ENCODE measurements around the gene LYST.
"Not testable (repeated sequence)": the region's sequence is repeated elsewhere in the genome, so short reads cannot be mapped to it uniquely, and the experiment has no call there.

Gene LYST

DNA sequence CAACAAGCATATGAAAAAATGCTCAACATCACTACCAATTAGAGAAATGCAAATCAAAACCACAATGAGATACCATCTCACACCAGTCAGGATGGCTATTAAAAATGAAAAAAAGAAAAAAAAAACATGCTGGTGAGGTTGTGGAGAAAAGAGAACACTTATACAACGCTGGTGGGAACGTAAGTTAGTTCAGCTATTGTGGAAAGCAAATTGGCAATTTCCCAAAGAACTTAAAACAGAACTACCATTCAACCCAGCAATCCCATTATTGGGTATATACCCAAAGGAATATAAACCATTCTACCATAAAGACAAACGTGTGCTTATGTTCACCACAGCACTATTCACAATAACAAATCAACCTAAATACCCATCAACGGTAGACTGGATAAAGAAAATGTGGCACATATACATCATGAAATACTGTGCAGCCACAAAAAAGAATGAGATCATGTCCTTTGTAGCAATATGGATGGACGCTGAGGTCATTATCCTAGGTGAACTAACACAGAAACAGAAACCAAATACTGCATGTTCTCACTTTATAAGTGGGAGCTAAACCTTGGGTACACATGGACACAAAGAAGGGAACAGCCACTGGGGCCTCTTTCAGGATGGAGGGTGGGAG is 49.5 kb downstream of the LYST start:
- no peak for DNase-seq (ENCODE audit: low spot score)

DNA sequence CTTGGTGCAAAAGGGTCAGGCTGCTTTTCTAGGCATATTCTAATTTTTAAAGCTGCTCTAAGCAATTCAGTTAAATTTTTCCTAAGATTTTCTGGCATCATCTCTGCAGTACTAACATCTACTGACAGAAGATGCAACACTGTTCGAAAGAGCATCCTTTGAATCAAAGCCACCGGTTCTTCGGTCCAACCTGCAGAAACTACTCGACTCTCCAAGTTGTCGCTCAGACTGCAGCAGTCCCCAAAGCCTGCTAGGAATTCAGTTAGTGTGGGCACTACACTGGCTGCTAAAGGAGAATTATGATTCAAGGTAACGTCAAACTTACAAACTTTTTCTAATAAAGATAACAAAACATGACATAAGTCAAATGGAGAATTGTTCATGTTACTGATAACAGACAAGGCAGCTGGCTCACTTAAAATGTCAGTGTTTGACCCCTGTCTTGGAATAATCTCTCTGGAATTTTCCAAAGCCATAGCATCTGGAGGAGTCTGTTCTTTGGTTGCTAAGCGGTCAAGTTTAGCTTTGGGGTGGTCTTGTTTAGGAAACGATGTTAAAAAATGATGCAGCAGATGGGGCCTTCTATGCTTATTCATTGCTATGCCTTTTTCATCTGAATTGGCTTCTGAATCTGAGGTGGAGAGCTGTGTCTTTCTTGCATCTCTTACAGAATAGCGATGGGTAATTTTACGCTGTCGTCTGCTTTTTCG is 56.9 kb downstream of the LYST start:
- no peak for DNase-seq (ENCODE audit: low spot score)

DNA sequence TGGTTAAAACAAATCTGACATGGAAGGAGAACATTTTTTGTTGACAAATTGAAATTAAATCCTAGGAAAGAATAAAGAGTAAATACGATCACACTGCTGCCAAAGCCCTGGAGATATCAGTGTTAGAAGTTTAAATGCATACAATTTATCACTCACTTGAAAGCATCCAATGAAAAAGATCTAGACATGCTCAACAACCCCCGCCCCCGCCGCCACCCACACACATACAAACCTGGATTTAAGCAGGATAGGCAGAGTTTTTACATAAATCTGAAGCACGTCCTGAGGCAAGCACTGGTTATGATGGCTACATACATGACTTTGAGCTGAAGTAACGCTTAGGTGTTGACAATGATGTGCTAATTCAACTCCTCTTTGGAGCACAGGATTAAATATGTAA is 58.5 kb downstream of the LYST start:
- no peak for DNase-seq (ENCODE audit: low spot score)

DNA sequence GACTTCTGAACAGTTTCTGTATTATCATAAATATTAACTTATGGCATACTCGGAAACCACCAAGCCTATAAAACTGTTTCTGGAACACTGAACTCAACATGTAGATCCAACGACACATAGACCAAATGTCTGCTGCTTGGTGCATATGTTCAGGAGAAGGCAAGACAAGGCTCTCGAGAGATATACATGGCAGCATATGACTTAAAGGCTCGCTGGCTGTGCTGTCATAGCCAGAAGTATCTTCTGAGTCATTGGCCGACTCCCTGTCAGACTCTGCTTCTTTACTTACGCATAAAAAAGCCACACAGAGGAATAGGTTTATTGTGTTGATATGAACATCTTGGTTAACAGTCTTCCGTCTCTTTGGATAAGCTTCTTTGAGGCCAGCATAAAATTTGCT is 60.6 kb downstream of the LYST start:
- DNase-seq (ENCODE audit: low spot score): no peak

DNA sequence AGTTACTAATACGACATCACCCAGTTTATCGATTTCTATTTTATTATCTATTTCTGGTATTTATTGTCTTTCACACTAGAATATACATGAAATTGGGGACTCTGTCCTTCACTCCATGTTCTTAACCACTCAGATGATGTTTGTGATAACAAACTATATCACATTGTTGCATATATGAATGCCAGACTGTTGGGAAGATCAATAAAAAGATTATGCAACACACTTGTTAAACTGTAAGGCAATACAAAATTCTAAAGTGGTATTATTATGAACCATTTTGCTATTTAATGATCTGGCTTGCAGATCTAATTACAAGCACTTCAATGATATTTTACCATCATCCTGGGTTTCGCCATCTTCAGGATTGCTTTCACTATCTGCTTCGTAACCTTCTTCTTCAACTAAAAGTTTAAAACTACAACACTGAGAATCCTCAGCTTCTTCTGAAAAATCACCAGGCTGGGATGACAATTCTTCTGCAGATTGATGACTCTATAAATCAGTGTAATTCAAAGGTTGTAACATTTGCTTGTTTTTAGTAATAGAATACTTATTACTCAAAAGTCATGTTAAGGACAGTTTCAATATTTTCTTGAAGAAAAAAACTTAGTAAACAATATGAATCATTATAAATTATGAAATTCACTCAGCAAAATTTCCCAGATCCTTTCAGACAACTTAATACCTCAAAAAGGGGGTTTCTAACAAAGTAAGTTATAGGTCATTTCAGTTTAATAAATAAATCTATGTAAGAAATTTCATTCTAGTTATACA is 63.9 kb downstream of the LYST start:
- DNase-seq (ENCODE audit: low spot score): no peak

DNA sequence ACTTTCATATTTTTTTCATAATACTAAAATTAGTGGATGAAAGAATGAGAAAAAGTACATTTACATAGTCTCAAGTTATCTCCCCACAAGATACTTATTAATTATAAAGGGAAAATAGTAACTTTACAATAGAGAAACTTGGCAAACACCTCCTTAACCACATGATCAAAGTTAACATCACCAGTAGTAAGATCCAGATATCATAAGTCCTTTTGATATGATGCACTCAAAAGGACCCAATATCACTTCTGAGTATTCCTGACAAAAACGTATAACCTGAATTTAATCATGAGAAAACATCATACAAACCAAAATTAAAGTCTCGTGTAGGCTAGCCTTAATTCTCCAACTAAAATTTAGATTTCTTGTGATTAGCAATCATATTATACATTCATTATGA is 67.4 kb downstream of the LYST start:
- no peak for DNase-seq (ENCODE audit: low spot score)

DNA sequence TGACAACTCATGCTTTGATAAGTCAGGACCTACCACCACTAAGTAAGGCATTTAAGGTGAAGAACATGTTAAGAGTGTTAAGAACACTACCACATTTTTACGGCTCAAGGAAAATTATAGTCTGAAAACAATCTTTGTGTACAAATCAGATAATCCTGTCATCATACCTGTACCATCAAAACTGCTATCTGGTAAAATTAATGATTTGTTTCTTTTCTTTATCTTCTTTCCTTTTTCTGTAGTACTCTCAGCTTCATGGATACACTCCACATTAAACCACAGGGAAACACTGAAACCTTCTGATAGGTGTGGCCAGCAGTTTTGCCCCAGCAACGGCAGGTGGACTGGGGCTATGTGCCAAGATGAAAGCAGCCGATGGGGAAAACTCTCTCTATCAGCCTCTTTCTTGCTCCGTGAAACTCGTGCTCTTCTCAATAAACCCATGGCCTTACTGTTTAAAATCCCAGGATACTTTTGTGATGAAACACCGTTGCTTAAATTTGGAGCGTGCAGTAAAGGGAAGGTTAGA is 75.1 kb downstream of the LYST start:
- DNase-seq (ENCODE audit: low spot score): no peak

DNA sequence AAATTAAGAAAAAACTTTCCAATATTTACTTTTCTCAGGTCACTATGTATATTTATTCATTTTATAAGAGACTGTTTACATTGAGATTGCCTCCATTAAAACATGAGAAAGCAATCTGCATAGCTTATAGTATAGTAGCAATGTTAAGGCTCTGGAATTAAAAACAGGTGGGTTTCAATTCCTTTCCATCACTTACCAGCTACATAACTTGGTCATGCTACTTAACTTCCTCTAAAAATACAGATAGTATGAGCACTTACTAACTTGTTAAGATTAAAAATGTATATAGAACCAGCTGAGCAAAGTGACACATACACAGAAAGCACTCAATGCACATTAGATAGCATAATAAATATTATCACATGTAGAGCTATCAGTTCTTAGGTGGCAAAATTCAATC is 76.6 kb downstream of the LYST start:
- DNase-seq (ENCODE audit: low spot score): no peak

DNA sequence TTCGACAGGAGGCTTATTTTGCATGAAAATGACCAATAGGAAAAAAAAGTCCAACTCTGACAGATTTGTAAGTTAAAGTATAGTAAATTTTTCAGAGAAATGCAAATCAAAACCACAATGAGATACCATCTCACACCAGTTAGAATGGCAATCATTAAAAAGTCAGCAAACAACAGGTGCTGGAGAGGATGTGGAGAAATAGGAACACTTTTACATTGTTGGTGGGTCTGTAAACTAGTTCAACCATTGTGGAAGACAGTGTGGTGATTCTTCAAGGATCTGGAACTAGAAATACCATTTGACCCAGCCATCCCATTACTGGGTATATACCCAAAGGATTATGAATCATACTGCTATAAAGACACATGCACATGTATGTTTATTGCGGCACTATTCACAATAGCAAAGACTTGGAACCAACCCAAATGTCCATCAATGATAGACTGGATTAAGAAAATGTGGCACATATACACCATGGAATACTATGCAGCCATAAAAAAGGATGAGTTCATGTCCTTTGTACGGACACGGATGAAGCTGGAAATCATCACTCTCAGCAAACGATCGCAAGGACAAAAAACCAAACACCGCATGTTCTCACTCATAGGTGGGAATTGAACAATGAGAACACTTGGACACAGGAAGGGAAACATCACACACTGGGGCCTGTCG is 80.3 kb downstream of the LYST start:
- not testable (repeated sequence) for DNase-seq (ENCODE audit: low spot score)

DNA sequence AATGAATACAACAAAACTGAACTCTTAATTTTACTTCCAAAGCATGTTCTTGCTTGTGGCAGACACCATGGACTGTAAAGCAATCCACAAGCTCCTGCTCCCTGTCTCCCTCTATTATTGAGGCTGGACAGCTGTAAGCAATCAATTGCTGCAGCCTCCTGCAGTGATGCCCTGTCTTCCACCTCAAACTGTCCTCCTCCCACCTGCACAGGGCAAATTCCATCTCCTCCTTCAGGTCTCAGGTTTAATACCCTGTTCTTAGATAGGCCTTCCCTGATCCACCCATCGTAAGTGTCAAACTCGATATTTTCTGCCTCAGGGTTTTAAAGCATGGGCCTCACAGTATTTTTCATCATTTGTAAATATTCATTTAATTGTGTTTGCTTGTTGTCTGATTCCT is 81.8 kb downstream of the LYST start:
- no peak for DNase-seq (ENCODE audit: low spot score)

DNA sequence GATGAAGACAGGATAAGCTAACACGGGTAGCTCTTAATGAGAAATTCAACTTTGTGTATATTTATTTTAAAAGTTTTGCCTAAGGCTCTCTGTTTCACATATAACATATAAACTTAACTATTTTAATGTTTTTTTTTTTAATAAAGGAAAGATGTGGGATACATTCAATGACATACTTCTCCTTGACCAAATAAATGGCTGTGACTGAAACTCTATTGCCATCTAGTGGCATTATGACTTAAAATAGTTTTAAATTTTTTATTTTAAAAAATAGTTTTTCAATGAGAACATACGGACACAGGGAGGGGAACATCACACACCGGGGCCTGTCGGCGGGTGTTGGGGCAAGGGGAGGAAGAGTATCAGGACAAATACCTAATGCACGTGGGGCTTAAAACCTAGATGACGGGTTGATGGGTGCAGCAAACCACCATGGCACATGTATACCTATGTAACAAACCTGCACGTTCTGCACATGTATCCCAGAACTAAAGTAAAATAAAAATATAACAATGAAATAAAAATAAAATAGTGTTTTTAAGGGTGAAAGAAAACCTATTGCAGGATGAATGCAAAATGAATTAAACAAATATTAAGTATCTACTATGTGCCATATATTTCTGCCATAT is 83.4 kb downstream of the LYST start:
- peak; percentile 49 for DNase-seq (ENCODE audit: low spot score)

DNA sequence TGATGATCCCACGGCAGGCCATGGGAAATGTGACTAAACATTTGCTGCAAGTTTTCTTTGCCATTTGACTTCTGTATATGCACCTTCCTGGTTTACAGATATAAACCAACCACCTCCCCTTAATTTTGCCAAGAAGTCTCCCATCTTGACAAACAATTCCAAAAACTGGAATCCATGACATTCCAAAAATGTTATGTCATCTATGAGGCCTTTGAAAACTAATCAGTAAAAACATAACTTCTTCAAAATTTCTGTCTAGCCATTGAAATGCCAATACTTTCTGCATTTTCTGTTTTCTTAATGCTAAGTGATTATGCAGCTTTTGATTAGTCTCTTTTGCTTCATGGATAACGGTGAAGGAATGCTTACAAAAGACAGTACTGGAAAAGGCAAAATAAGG is 84.1 kb downstream of the LYST start:
- no peak for DNase-seq (ENCODE audit: low spot score)

DNA sequence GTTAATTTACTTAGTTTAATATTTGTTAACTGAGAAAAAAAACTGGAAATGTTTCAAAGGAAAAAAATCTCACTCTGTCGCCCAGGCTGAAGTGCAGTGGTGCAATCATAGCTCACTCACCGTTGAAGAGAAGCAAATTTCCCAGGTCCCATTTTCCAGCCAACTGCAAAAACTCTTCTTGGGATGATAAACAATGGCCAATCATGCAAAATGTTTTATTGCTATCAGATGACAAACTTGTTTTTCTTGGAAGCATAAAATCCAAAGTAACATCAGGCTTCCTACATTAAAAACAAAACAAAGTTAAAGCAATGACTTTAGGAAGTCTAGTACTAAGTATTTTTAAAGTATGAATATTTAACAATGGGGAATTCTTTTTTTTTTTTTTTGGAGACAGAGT is 84.9 kb downstream of the LYST start:
- no peak for DNase-seq (ENCODE audit: low spot score)

DNA sequence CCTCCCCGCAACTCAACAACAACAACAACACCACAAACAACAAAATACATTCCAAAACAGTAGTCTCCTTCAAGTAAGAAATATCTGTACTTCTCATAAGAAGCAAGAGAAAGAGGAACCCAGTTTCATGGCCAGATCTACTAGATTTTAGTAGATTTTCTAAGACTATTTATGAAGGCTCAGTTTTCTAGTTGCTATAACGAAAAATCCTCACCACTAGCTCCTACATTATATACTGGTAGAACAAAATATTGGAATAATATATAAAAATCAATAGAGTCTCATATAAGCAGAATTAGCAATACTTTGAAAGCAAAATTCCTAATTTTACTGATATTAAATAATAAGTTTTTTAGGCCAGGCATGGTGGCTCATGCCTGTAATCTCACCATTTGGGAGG is 86.9 kb downstream of the LYST start:
- DNase-seq (ENCODE audit: low spot score): no peak

DNA sequence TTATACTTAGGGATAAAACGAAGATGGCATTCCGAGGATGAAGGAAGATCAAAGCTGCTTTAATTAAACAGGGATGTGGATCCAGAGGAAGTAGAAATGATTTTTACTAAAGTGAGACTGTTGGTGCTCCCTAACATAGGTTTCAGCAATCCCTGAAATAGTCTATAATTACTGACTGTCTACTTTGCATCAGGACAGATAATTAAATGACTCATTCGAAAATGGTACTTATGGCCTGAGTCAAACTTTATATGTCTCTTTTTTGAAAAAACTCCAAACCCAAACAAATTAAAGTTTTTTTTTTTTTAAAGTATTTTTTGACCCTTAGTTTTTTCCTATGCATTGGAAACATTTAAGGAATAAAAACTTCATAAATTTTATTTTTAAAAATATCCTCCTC is 90.3 kb downstream of the LYST start:
- no peak for DNase-seq (ENCODE audit: low spot score)

DNA sequence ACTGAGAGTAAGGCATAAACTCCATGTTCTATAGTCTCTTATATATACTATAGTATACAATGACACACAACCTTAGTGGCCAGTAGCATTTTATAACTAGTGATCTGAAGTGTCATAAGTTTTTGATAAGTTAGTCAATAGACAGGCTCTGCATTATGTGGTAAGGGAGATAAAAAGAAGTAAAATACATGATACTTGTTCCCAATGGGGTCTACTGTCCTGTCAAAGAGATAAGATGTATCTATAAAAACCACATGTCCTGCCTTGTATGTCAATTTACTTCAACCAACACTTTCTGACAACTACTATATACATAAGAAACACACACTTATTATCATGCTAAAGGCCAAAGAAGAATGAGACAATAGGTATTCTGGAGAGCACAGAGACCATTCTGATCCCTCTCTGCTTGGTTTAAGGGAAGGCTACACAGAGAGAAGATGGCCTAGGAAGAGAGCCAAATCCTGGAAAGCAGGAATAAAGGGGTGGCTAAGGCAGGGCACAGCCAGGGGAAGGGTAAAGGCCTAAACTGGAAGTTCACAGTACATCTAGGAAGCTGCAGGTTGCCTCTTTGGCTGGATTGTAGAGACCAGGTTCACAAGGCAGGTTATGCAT is 91.4 kb downstream of the LYST start:
- no peak for DNase-seq (ENCODE audit: low spot score)

DNA sequence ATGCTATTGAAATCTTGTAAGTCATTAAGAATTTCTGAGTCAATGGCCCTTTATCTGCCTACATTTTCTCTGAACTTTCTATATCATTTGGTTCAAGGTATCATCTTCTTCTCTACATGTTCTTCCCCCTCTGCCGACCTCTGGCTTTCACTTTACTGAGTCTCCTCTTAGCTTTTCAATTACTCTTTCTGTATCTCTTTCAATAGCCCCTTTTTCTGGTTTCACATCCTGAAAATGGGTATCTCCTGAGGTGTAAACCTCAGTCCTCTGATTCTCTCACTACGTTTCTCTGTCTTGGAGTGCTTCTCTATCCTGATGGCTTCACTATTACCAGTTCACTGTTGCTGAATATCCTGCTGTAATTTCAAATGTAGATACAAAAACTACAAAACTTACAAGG is 98.9 kb downstream of the LYST start:
- no peak for DNase-seq (ENCODE audit: low spot score)

DNA sequence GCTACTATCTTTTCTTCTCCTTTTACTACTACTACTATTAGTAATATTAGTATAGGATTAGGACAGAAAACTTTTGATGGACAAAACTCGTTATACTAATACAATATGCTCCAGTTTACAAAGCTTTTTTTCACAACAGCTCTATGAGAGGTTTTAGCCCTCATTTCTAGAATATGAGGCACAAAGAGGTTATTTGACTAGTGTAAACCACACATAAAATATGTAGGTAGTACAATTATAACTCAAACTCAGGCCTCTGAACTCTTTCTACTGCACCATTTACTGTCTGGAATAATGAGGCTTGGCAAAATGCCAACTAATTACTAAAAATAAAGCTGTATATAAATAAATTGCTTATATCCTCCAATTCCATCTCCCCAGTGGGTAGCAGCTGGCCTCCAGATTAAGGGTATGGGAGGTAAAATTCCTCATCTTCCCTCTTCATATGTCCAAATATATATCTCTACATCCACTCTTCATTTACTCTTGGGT is 99.9 kb downstream of the LYST start:
- DNase-seq (ENCODE audit: low spot score): no peak

DNA sequence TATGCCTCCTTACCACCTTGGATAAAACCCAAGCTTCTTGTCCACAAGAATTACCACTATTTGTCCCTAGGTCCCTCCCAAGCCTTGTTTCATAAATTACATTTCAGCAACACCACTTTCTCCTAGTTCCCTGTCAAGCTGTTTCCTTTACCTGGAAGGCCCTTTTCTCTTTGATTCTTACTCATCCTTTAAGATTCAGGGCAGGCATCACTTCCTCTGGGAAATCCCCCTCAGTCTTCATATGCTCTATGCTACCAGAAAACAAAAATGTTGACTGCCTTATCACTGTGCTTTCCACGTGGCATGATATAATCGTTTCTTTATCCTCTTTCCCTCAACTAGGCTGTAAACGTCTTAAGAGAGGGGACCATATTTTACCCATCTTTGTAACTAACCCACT is 102.7 kb downstream of the LYST start:
- no peak for DNase-seq (ENCODE audit: low spot score)

DNA sequence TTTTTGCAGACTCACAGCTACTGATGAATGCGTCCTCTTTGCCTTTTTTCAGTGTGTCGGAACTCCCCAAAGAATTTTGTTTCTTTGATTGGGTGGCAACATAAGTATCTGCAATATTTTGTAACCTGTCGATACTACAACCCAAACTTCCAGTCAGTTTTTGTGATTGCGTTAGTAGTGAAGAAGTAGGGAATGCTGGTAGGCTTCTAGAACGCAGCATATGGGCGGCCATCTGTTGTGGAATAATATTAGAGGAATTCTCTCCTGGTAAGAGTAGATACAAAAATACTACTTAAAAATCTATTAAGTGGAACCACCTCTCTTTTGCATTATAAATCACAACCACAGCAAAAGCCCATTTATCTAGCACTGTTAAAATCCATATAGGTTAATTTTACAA is 107.4 kb downstream of the LYST start:
- no peak for DNase-seq (ENCODE audit: low spot score)

DNA sequence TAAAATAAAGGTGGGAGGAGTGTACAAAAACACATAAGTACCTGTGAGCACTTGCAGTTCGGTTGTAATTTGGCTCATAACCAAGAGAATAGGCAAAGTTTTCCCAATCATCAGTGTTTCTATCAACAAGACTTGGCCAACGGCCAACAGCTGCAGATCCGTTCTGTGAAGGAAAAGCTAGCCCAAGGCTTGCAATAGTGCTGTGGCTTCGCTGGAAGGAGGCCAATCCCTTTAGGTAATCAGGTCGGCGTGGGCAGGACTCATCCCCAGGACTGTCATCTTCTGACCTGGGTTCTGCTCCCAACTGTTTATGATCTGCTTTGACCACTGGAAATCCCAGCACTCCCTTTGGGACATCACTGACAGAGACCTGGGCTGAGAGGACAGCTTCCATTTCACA is 107.8 kb downstream of the LYST start:
- DNase-seq (ENCODE audit: low spot score): no peak

Measured in kidney capillary endothelial cell (primary cell).